HG02884 (cell line): ENCODE measurements around the gene OPA1.

Source experiments
- ATAC-seq: cut with Tn5 transposase; IDR thresholded peaks from one replicate; pipeline ENCODE4 v1.9.1; 2021; ENCODE audit warnings: mild to moderate bottlenecking, moderate library complexity; ENCODE audit not compliant: unreplicated experiment

The OPA1 gene

GRCh38 chr3:193592841-193593667 is at the start of gene OPA1:
OPA1 (plus strand) TSS chr3:193593208; CDS start chr3:193593378, 170 bp downstream.
- ATAC-seq, result peak; percentile 93

- ATAC-seq, result no peak
These were observed 48.7 kb upstream of the OPA1 start for GRCh38 chr3:193544289-193544688.

- ATAC-seq, result no peak
These were observed 47.7 kb upstream of the OPA1 start for GRCh38 chr3:193545304-193545703.

GRCh38 chr3:193546129-193546528 is 46.9 kb upstream of the OPA1 start:
- ATAC-seq, result no peak

- no peak for ATAC-seq
These were observed 44.6 kb upstream of the OPA1 start for GRCh38 chr3:193548406-193548805.

GRCh38 chr3:193552923-193553322 is 40.1 kb upstream of the OPA1 start:
- no peak for ATAC-seq

- ATAC-seq, result no peak
These were observed 39.4 kb upstream of the OPA1 start for GRCh38 chr3:193553586-193553985.

- ATAC-seq, result no peak
These were observed 38.2 kb upstream of the OPA1 start, which contains the start of gene ATP13A4 for GRCh38 chr3:193554811-193555210. ATP13A4 (minus strand) TSS chr3:193554895; CDS start chr3:193554799, 96 bp downstream.

GRCh38 chr3:193556841-193557240 is 36.2 kb upstream of the OPA1 start:
- ATAC-seq, result no peak

GRCh38 chr3:193559100-193559499 is 33.9 kb upstream of the OPA1 start:
- no peak for ATAC-seq

- ATAC-seq, result no peak
These were observed 32.9 kb upstream of the OPA1 start for GRCh38 chr3:193560091-193560490.

GRCh38 chr3:193560870-193561269 is 32.1 kb upstream of the OPA1 start:
- ATAC-seq, result no peak

GRCh38 chr3:193563426-193563825 is 29.6 kb upstream of the OPA1 start:
- ATAC-seq, result no peak

- no peak for ATAC-seq
These were observed 29.0 kb upstream of the OPA1 start for GRCh38 chr3:193564012-193564411.

- no peak for ATAC-seq
These were observed 23.9 kb upstream of the OPA1 start for GRCh38 chr3:193569119-193569518.

GRCh38 chr3:193572426-193572908 is 20.5 kb upstream of the OPA1 start:
- ATAC-seq, result peak; percentile 75

- ATAC-seq, result no peak
These were observed 19.4 kb upstream of the OPA1 start for GRCh38 chr3:193573403-193574191.

- ATAC-seq, result no peak
These were observed 18.4 kb upstream of the OPA1 start for GRCh38 chr3:193574488-193575070.

GRCh38 chr3:193585530-193585929 is 7.5 kb upstream of the OPA1 start:
- ATAC-seq, result no peak

- no peak for ATAC-seq
These were observed 6.5 kb upstream of the OPA1 start for GRCh38 chr3:193586526-193586925.

- no peak for ATAC-seq
These were observed 3.9 kb upstream of the OPA1 start for GRCh38 chr3:193589129-193589528.
